ENCODE measurements around the gene FXYD2.

DNA sequence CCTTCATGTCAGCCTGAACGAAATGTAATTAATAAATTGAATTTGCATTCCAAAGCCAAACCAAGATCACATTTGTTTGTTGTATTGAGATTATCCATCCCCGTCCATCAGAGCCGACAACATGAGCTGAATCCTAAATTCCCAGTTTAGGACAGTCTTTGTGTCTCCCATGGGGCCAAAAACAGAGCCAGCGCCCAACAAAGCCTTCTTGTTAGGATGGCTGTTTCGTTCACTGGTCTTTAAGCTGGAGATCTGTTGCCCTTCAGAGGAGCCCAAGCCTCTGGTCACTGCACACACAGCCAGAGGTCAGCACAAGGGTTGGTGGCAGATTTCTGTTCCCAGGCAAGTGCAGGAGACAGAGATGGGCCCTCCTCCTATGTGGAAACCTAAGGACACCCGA is 53.3 kb downstream of the FXYD2 start:
- no peak for TF ChIP-seq CTCF (IDR thresholded peaks at IDR 0.05)
- no peak for TF ChIP-seq POLR2A (IDR thresholded peaks at IDR 0.05)
